Keratinocyte (primary cell): Measurements from ENCODE around the gene CCDC180. TPM values are rescaled to one million over a fixed set of nuclear protein-coding genes. Genes with fewer than 3 reads are reported as not detected.

Experiments used
- DNase-seq: peaks from one replicate; pipeline ENCODE4 v3.0.0-alpha.2; 2011; ENCODE audit warnings: low read depth, missing footprints, low spot score
- FAIRE-seq: peaks from 2 replicates; lab custom pipeline; 2011; peaks lifted over from hg19 to GRCh38; lab: Jason Lieb, UNC
- H2AFZ ChIP-seq: 2 replicates; pipeline ENCODE4 v1.6.0; 2012; ENCODE audit warnings: low read length, control low read depth, inconsistent platforms; ENCODE audit not compliant: control insufficient read depth
- H3K27ac ChIP-seq: 2 replicates; pipeline ENCODE4 v1.5.1; 2011; ENCODE audit warnings: low read length; ENCODE audit not compliant: control insufficient read depth, insufficient read depth
- H3K27me3 ChIP-seq: 3 replicates; pipeline ENCODE4 v1.6.0; 2011; ENCODE audit warnings: low read length; ENCODE audit not compliant: control insufficient read depth, insufficient read depth; ENCODE audit errors: extremely low read depth
- H3K36me3 ChIP-seq, 2 experiments: 2 replicates in 1 of 2; 3 replicates in 1 of 2; pipeline ENCODE4 v1.5.1; 2011; ENCODE audit warnings: low read length in 2 of 2, mild to moderate bottlenecking in 1 of 2; ENCODE audit not compliant: control insufficient read depth in 2 of 2, insufficient read depth in 2 of 2; ENCODE audit errors: extremely low read depth in 1 of 2
- H3K4me1 ChIP-seq: 3 replicates; pipeline ENCODE4 v1.5.1; 2011; ENCODE audit warnings: low read length; ENCODE audit not compliant: control insufficient read depth, insufficient read depth; ENCODE audit errors: extremely low read depth
- H3K4me2 ChIP-seq: 3 replicates; pipeline ENCODE4 v1.6.0; 2011; ENCODE audit warnings: low read depth, low read length; ENCODE audit not compliant: control insufficient read depth, insufficient read depth; ENCODE audit errors: extremely low read depth
- H3K4me3 ChIP-seq, 3 experiments: fragments of 200-600 bp in 1 of 3; sonication (generic) in 1 of 3; 2 replicates in 2 of 3; 3 replicates in 1 of 3; pipeline ENCODE4 v1.5.1; 2011 to 2016; ENCODE audit warnings: low read length in 3 of 3, mild to moderate bottlenecking in 3 of 3, control low read depth in 2 of 3, inconsistent platforms in 1 of 3, low read depth in 1 of 3, mixed read lengths in 1 of 3, mixed run types in 1 of 3, moderate library complexity in 1 of 3; ENCODE audit not compliant: control insufficient read depth in 2 of 3, insufficient read depth in 2 of 3; ENCODE audit errors: extremely low read depth in 1 of 3
- H3K79me2 ChIP-seq: 2 replicates; pipeline ENCODE4 v1.6.0; 2012; ENCODE audit warnings: low read length; ENCODE audit not compliant: control insufficient read depth, insufficient read depth
- H3K9ac ChIP-seq: 3 replicates; pipeline ENCODE4 v1.6.0; 2011; ENCODE audit warnings: low read length; ENCODE audit not compliant: control insufficient read depth, insufficient read depth; ENCODE audit errors: extremely low read depth
- H3K9me1 ChIP-seq: 3 replicates; pipeline ENCODE4 v1.6.0; 2011; ENCODE audit warnings: low read length; ENCODE audit not compliant: control insufficient read depth, insufficient read depth; ENCODE audit errors: extremely low read depth
- H3K9me3 ChIP-seq: 2 replicates; pipeline ENCODE4 v1.5.1; 2012; ENCODE audit warnings: low read depth, low read length; ENCODE audit not compliant: control insufficient read depth
- H4K20me1 ChIP-seq: 3 replicates; pipeline ENCODE4 v1.6.0; 2011; ENCODE audit warnings: low read length; ENCODE audit not compliant: control insufficient read depth, insufficient read depth; ENCODE audit errors: extremely low read depth
- CTCF ChIP-seq, 3 experiments: IDR thresholded peaks in 1 of 3; conservative IDR thresholded peaks in 1 of 3; optimal IDR thresholded peaks in 1 of 3; 2 replicates in 2 of 3; 3 replicates in 1 of 3; pipeline versions ENCODE3 to v1.5.1; 2011; ENCODE audit warnings: low read length in 3 of 3, mild to moderate bottlenecking in 3 of 3, moderate library complexity in 2 of 3, control low read depth in 1 of 3, inconsistent platforms in 1 of 3; ENCODE audit not compliant: insufficient read depth in 2 of 3; ENCODE audit errors: extremely low read depth in 1 of 3
- EZH2 ChIP-seq: IDR thresholded peaks from one replicate; pipeline ENCODE4 v1.6.1; 2012; ENCODE audit warnings: inconsistent platforms, mild to moderate bottlenecking, low read length, moderate library complexity
- dilution Hi-C: fragments of 300-500 bp; cut with MboI; formaldehyde crosslinking; loops from one replicate; pipeline ENCODE4 v1.7.0; 2020; ENCODE audit warnings: low sequenced_read_pairs; ENCODE audit not compliant: extremely low pct_ligation_motif_present
- polyA plus RNA-seq, 5 experiments: library from polyadenylated mRNA; depleted of rRNA in 3 of 5; stranded (reverse) in 3 of 5; stranded (forward) in 1 of 5; unstranded in 1 of 5; fragments of >200 nt; gene quantifications; 1 replicate in 1 of 5; 2 replicates in 3 of 5; 3 replicates in 1 of 5; pipeline versions ENCODE4 v1.2.1 to v1.2.3, GENCODE V29; 2011 to 2012; ENCODE audit warnings: missing spikeins in 2 of 5, low read depth in 1 of 5, low replicate concordance in 1 of 5

Gene CCDC180
- polyA plus RNA-seq, 1 donor (not counting 4 experiments of a cell fraction or from before 2014, with no cell fraction given), result 0.33 TPM

- DNase-seq, result no peak
- dilution Hi-C loops, result no loop called here
- no peaks in the 10 kb centered on the region for H3K36me3 ChIP-seq
Measured at GRCh38 chr9:97313243-97313642, 5.8 kb downstream of the CCDC180 start.

GRCh38 chr9:97313746-97314145 is 6.3 kb downstream of the CCDC180 start:
- Histone ChIP-seq H3K27me3 (no peaks in the 10 kb centered on the region), H3K36me3 (no peaks in the 10 kb centered on the region), H3K79me2 (no peaks in the 10 kb centered on the region), H3K4me2 (no peak overlapping the region), H3K27ac (no peak overlapping the region), H3K9ac (no peak overlapping the region), H3K4me3 (no peak overlapping the region), H3K9me1 (no peaks in the 10 kb centered on the region), H3K4me1 (no peaks in the 10 kb centered on the region), H3K9me3 (no peaks in the 10 kb centered on the region), H2AFZ (no peak overlapping the region), H4K20me1 (no peaks in the 10 kb centered on the region)
- TF ChIP-seq EZH2 (no peak), CTCF (optimal IDR thresholded peaks at IDR 0.05 in 1 of 3, IDR thresholded peaks at IDR 0.05 in 1 of 3, conservative IDR thresholded peaks at IDR 0.05 in 1 of 3; ENCODE audit: extremely low read depth in 1 of 3, insufficient read depth in 2 of 3, low read length in 3 of 3) (no peak)
- DNase-seq, result no peak
- dilution Hi-C loops, result no loop called here
- FAIRE-seq, result no peak

More at GRCh38 chr9:97313243-97313642, 5.8 kb downstream of the CCDC180 start:
- no peaks in the 10 kb centered on the region for H4K20me1 ChIP-seq
- no peaks in the 10 kb centered on the region for H3K9me1 ChIP-seq
- H3K4me1 ChIP-seq, result no peaks in the 10 kb centered on the region
- H3K27ac ChIP-seq, result no peak overlapping the region
- peaks cover under 1% of the 10 kb centered on the region for H3K27me3 ChIP-seq
- no peak for TF ChIP-seq EZH2
- TF ChIP-seq CTCF (optimal IDR thresholded peaks at IDR 0.05 in 1 of 3, IDR thresholded peaks at IDR 0.05 in 1 of 3, conservative IDR thresholded peaks at IDR 0.05 in 1 of 3; ENCODE audit: extremely low read depth in 1 of 3, insufficient read depth in 2 of 3, low read length in 3 of 3), result no peak
- H3K4me3 ChIP-seq, result no peak overlapping the region
- FAIRE-seq, result no peak
- no peaks in the 10 kb centered on the region for H3K9me3 ChIP-seq
- no peak overlapping the region for H2AFZ ChIP-seq
- no peaks in the 10 kb centered on the region for H3K79me2 ChIP-seq
- H3K4me2 ChIP-seq, result no peak overlapping the region
- H3K9ac ChIP-seq, result no peak overlapping the region
